ENCODE data around the gene CD8B. TPM values are rescaled to one million over a fixed set of nuclear protein-coding genes. Genes with fewer than 3 reads are reported as not detected.

CD8B gene
- total and polyA plus RNA-seq, 12 donors: 0.11 to 4.5 (median 0.68) TPM; not detected in 1

GRCh38 chr2:86785456-86785855, 76.2 kb downstream of the CD8B start:
- no peak overlapping the region for H3K27ac ChIP-seq
- H3K27me3 ChIP-seq: peaks cover 14% of the 10 kb centered on the region
- peaks cover 19 to 30% of the 10 kb centered on the region in 2 donors for H3K4me1 ChIP-seq (replicated peaks in 1 of 2)
- H3K36me3 ChIP-seq (replicated peaks in 1 of 2): no peaks in the 10 kb centered on the region
- no peak overlapping the region for H3K4me3 ChIP-seq
- no peaks in the 10 kb centered on the region for H3K9me3 ChIP-seq (replicated peaks in 1 of 3)
- intact Hi-C loops (cut with DNase I): no loop called here
- no peak for TF ChIP-seq POLR2A (IDR thresholded peaks at IDR 0.05)
- no peak for TF ChIP-seq CTCF (IDR thresholded peaks at IDR 0.05)
- WGBS, 4 donors: 86 to 99% (median 94%) methylated on average over 9 of the region's 9 CpGs
- DNase-seq: no peak

- no peak overlapping the region for H3K4me3 ChIP-seq
- no peak for DNase-seq
- H3K27ac ChIP-seq: no peak overlapping the region
- H3K36me3 ChIP-seq (replicated peaks in 1 of 2): no peaks in the 10 kb centered on the region
- H3K9me3 ChIP-seq (replicated peaks in 1 of 3): no peaks in the 10 kb centered on the region
- H3K4me1 ChIP-seq (replicated peaks in 1 of 2): peaks cover 6 to 14% of the 10 kb centered on the region in 2 donors
- no peaks in the 10 kb centered on the region for H3K27me3 ChIP-seq
- 67 to 74% (median 70%) methylated on average over 8 of the region's 8 CpGs for WGBS, 4 donors
- intact Hi-C loops (cut with DNase I): no loop called here
- no peak for TF ChIP-seq POLR2A (IDR thresholded peaks at IDR 0.05)
- TF ChIP-seq CTCF (IDR thresholded peaks at IDR 0.05): no peak
These were observed 77.9 kb downstream of the CD8B start for GRCh38 chr2:86783615-86784339.

DNA sequence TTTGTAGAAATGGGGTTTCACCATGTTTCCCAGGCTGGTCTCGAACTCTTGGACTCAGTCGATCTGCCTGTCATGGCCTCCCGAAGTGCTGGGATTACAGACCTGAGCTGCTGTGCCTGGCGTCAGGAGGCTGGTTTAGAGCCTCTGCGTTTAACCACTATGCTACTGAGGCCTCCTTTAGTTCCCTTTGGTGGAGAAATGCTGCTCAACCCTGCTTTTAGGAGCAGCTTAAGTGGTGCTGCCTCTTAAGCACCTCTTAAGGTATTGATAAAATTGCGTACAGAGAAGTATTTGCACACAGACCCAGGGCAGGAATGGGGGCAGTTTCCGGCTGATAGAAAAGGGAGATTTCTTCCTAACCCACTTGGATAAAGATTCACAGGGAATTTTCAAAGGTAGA, 78.9 kb downstream of the CD8B start:
- intact Hi-C loops (cut with DNase I): no loop called here
- WGBS, 4 donors: 93 to 96% (median 94%) methylated on average over 7 of the region's 7 CpGs
- no peaks in the 10 kb centered on the region for H3K9me3 ChIP-seq (replicated peaks in 1 of 3)
- peaks cover 0 to 5% of the 10 kb centered on the region in 2 donors for H3K4me1 ChIP-seq (replicated peaks in 1 of 2)
- H3K4me3 ChIP-seq: no peak overlapping the region
- H3K36me3 ChIP-seq (replicated peaks in 1 of 2): no peaks in the 10 kb centered on the region
- H3K27ac ChIP-seq: no peak overlapping the region
- DNase-seq: no peak
- TF ChIP-seq CTCF (IDR thresholded peaks at IDR 0.05): no peak
- TF ChIP-seq POLR2A (IDR thresholded peaks at IDR 0.05): no peak
- no peaks in the 10 kb centered on the region for H3K27me3 ChIP-seq

DNA sequence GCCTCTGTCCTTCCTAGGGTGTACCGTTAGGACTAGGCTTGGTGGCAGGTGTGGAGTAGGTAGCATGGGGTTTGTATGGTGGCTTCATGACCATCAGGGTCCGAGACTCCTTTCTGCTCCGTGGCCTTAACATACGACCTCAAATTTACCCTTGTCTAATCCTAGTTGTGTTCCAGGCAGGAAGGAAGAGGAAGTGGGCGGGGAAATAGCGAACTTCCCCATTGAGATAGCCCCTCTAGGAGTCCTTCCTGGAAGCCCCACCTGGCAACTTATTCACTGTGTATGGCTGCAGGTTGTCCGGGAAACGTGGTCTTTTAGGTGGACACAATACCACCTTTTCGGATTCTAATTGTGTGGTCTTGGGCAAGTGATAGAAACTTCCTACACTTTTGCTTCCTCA, 80.3 kb downstream of the CD8B start:
- WGBS, 4 donors: 68 to 75% (median 71%) methylated on average over 9 of the region's 9 CpGs

More for the DNA sequence above, 80.3 kb downstream of the CD8B start:
- Histone ChIP-seq H3K27me3 (no peaks in the 10 kb centered on the region), H3K27ac (no peak overlapping the region), H3K4me1 (replicated peaks in 1 of 2) (no peaks in the 10 kb centered on the region), H3K4me3 (no peak overlapping the region), H3K9me3 (replicated peaks in 1 of 3) (no peaks in the 10 kb centered on the region), H3K36me3 (replicated peaks in 1 of 2) (no peaks in the 10 kb centered on the region)
- no peak for DNase-seq
- TF ChIP-seq CTCF (IDR thresholded peaks at IDR 0.05): no peak
- TF ChIP-seq POLR2A (IDR thresholded peaks at IDR 0.05): no peak
- intact Hi-C loops (cut with DNase I): no loop called here
